Smooth muscle cell (in vitro differentiated cells): ENCODE results near the gene PALLD. TPM values are rescaled to one million over a fixed set of nuclear protein-coding genes. Genes with fewer than 3 reads are reported as not detected.

Source experiments
- DNase-seq: peaks from one replicate; lab custom pipeline; 2025; ENCODE audit not compliant: unreplicated experiment; lab: John Stamatoyannopoulos, UW
- H2AFZ ChIP-seq: fragments of 200-600 bp; sonication (generic); 2 replicates; pipeline ENCODE4 v1.6.0; 2016; ENCODE audit warnings: antibody characterized with exemption, low read depth, mild to moderate bottlenecking
- H3F3A ChIP-seq: fragments of 200-600 bp; sonication (generic); 2 replicates; pipeline ENCODE4 v1.6.0; 2017; ENCODE audit warnings: antibody characterized with exemption, low read depth
- H3K27ac ChIP-seq: fragments of 200-600 bp; sonication (generic); 2 replicates; pipeline ENCODE4 v1.5.1; 2016; ENCODE audit warnings: low read depth, mild to moderate bottlenecking
- H3K27me3 ChIP-seq: fragments of 200-600 bp; sonication (generic); 2 replicates; pipeline ENCODE4 v1.6.1; 2016; ENCODE audit warnings: low read depth, mild to moderate bottlenecking
- H3K36me3 ChIP-seq: fragments of 200-600 bp; sonication (generic); 2 replicates; pipeline ENCODE4 v1.5.1; 2016; ENCODE audit warnings: low read depth
- H3K4me1 ChIP-seq: fragments of 200-600 bp; sonication (generic); 2 replicates; pipeline ENCODE4 v1.5.1; 2016; ENCODE audit warnings: low read depth
- H3K4me2 ChIP-seq: fragments of 200-600 bp; sonication (generic); 2 replicates; pipeline ENCODE4 v1.6.0; 2016; ENCODE audit warnings: mild to moderate bottlenecking
- H3K4me3 ChIP-seq: fragments of 200-600 bp; sonication (generic); 2 replicates; pipeline ENCODE4 v1.5.1; 2016; ENCODE audit warnings: mild to moderate bottlenecking
- H3K79me2 ChIP-seq: fragments of 200-600 bp; sonication (generic); 2 replicates; pipeline ENCODE4 v1.6.0; 2016; ENCODE audit warnings: low read depth, mild to moderate bottlenecking
- H3K9ac ChIP-seq: fragments of 200-600 bp; sonication (generic); 2 replicates; pipeline ENCODE4 v1.6.0; 2016; ENCODE audit warnings: low read depth
- H3K9me3 ChIP-seq: fragments of 200-600 bp; sonication (generic); replicated peaks from 2 replicates; pipeline ENCODE4 v1.5.1; 2016; ENCODE audit warnings: low read depth
- H4K20me1 ChIP-seq: fragments of 200-600 bp; sonication (generic); 2 replicates; pipeline ENCODE4 v1.6.0; 2016; ENCODE audit warnings: low read depth
- WGBS: methylation state at CpG from one replicate; pipeline ENCODE4 v1.1.7; 2016; ENCODE audit warnings: low lambda C conversion rate; 5-methylcytosine and 5-hydroxymethylcytosine counted together
- polyA plus RNA-seq: library from polyadenylated mRNA; unstranded; fragments of >200 nt; fragmentation: Nextera tagmentation; extraction: Ambion mirVana; gene quantifications from 2 replicates; pipeline ENCODE4 v1.2.1, GENCODE V29; 2016
- total RNA-seq: library from RNA; depleted of rRNA; stranded (reverse); fragments of >200 nt; gene quantifications from 2 replicates; pipeline ENCODE4 v1.2.3, GENCODE V29; 2014
- TF ChIP-seq, protein P1 (sequence below): fragments of 200-600 bp; sonication (generic); IDR thresholded peaks from 2 replicates; pipeline ENCODE4 v1.5.1; 2017; ENCODE audit warnings: borderline replicate concordance, mild to moderate bottlenecking, antibody characterized with exemption; ENCODE audit not compliant: insufficient read depth, poor library complexity, severe bottlenecking

The PALLD gene
- total and polyA plus RNA-seq, 2 experiments from 2014 or later, result 354 to 415 TPM

DNA sequence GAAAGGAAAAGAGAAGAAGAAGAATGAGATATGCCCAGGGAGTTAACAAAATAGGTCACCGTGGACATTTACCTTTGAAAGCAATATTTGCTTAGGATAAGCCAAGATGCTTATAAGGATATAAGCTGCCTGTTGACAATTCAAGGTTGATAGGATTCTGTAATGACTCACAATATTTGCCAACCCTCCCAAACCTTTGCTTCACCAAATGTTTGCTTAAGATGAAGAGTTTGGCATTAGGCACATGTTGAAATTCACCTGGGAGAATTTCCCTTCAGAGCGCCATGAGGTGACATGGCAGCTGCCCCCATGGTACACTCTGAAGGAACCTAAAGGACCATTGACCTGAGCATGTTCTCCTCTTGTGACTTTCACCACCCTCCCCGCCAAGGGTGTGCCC lies 4.6 kb downstream of the PALLD start:
- Histone ChIP-seq H3K4me1 (peaks cover 11% of the 10 kb centered on the region), H3K27me3 (no peaks in the 10 kb centered on the region), H3K4me3 (no peak overlapping the region), H3K27ac (no peak overlapping the region), H3F3A (no peaks in the 10 kb centered on the region), H3K9me3 (no peaks in the 10 kb centered on the region), H3K36me3 (no peaks in the 10 kb centered on the region), H3K4me2 (no peak overlapping the region), H3K79me2 (no peaks in the 10 kb centered on the region), H2AFZ (no peak overlapping the region), H4K20me1 (no peaks in the 10 kb centered on the region), H3K9ac (no peak overlapping the region)
- 98% methylated on average over 3 of the region's 3 CpGs for WGBS
- TF ChIP-seq, protein P1, sequence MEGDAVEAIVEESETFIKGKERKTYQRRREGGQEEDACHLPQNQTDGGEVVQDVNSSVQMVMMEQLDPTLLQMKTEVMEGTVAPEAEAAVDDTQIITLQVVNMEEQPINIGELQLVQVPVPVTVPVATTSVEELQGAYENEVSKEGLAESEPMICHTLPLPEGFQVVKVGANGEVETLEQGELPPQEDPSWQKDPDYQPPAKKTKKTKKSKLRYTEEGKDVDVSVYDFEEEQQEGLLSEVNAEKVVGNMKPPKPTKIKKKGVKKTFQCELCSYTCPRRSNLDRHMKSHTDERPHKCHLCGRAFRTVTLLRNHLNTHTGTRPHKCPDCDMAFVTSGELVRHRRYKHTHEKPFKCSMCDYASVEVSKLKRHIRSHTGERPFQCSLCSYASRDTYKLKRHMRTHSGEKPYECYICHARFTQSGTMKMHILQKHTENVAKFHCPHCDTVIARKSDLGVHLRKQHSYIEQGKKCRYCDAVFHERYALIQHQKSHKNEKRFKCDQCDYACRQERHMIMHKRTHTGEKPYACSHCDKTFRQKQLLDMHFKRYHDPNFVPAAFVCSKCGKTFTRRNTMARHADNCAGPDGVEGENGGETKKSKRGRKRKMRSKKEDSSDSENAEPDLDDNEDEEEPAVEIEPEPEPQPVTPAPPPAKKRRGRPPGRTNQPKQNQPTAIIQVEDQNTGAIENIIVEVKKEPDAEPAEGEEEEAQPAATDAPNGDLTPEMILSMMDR, result no peak
- no peak for DNase-seq

DNA sequence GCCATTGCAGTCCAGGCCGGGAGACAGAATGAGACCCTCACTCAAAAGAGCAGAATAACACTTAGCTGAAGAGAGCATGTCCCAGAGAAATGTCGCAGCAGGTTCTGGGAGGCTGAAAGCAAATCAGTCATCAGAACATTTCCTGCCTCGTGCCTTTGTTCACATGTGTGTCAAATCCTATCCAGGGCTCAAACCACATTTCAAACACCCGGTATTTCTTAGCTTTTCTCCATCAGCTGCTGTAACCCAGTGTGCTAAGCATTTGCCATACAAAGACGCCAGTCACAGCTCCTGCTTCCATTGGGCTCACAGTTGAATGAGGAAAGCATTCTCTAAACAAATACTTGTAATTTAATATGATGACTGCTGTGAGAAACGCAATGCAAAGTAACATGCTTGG lies 6.0 kb downstream of the PALLD start:
- Histone ChIP-seq H3K79me2 (no peaks in the 10 kb centered on the region), H3K4me1 (no peaks in the 10 kb centered on the region), H3K27me3 (no peaks in the 10 kb centered on the region), H2AFZ (no peak overlapping the region), H3K27ac (no peak overlapping the region), H3K9me3 (no peaks in the 10 kb centered on the region), H3K4me3 (no peak overlapping the region), H3K9ac (no peak overlapping the region), H3K4me2 (no peak overlapping the region), H4K20me1 (no peaks in the 10 kb centered on the region), H3F3A (no peaks in the 10 kb centered on the region), H3K36me3 (no peaks in the 10 kb centered on the region)
- TF ChIP-seq, protein P1, result no peak
- WGBS, result 67% methylated on average over 6 of the region's 6 CpGs
- no peak for DNase-seq

DNA sequence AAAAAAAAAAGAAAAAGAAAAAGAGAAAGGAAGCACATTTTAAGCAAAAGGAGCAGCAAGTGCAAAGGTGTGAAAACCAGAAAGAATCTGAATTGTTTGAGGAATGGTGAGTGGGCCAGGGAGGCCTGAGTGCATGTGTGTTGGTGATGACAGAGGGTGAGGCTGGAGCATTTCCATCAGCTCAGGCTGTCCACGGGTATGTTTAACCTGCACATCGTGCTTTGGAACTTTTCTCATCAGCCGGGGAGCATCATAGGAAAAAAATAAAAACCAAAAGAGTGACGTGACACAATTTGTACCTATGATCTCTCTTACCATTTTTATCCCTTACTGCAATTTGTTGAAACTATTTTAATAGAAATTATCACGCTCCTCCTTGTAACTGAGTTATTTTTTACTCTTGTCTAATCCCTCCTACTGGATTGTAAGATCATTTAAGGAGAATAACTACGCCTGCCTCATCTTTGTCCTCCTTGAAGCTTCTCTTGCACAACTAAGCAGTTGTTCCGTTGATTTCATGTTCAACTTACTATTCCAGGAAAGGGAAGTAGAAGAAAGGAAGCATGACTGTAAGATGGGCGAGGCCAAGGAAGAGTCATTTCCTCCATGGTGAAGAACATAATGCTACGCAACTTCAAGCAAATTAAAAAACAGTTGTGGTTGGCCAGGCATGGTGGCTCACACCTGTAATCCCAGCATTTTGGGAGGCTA lies 7.0 kb downstream of the PALLD start:
- TF ChIP-seq, protein P1, result no peak
- no peaks in the 10 kb centered on the region for H3K36me3 ChIP-seq
- no peaks in the 10 kb centered on the region for H4K20me1 ChIP-seq
- no peak overlapping the region for H3K9ac ChIP-seq
- no peak overlapping the region for H3K27ac ChIP-seq
- H3F3A ChIP-seq, result no peaks in the 10 kb centered on the region
- no peaks in the 10 kb centered on the region for H3K27me3 ChIP-seq
- no peaks in the 10 kb centered on the region for H3K4me1 ChIP-seq
- no peak overlapping the region for H3K4me3 ChIP-seq
- H3K79me2 ChIP-seq, result no peaks in the 10 kb centered on the region
- WGBS, result 94% methylated on average over 9 of the region's 9 CpGs
- DNase-seq, result no peak
- no peak overlapping the region for H2AFZ ChIP-seq
- H3K9me3 ChIP-seq, result no peaks in the 10 kb centered on the region
- no peak overlapping the region for H3K4me2 ChIP-seq

DNA sequence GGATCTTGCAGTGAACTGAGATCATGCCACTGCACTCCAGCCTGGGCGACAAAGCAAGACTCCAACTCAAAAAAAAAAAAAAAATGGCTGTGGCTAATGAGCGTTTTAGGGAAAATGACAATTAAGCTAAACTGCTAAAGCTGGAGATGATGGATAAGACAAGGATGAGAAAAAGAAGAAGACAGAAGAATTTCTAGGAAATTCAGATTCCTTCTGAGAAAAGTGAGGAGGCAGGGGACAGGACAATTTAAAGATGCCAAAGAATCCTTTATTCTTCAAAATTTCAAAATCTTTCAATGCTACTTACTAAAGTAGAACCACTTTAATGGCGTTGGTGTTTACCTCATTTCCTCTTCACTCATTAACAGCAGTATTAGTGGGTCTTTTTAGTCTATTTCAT lies 7.7 kb downstream of the PALLD start:
- H3K9ac ChIP-seq, result no peak overlapping the region
- no peaks in the 10 kb centered on the region for H3K27me3 ChIP-seq
- H3K4me2 ChIP-seq, result no peak overlapping the region
- TF ChIP-seq, protein P1, result no peak
- no peaks in the 10 kb centered on the region for H3K9me3 ChIP-seq
- H3K4me3 ChIP-seq, result no peak overlapping the region
- no peak for DNase-seq
- 82% methylated on average over 3 of the region's 3 CpGs for WGBS
- H3K4me1 ChIP-seq, result no peaks in the 10 kb centered on the region
- no peak overlapping the region for H2AFZ ChIP-seq
- no peak overlapping the region for H3K27ac ChIP-seq
- H4K20me1 ChIP-seq, result no peaks in the 10 kb centered on the region
- H3F3A ChIP-seq, result no peaks in the 10 kb centered on the region
- H3K36me3 ChIP-seq, result no peaks in the 10 kb centered on the region
- no peaks in the 10 kb centered on the region for H3K79me2 ChIP-seq
